ENCODE data around the gene PNMA8A.

The PNMA8A gene

DNA sequence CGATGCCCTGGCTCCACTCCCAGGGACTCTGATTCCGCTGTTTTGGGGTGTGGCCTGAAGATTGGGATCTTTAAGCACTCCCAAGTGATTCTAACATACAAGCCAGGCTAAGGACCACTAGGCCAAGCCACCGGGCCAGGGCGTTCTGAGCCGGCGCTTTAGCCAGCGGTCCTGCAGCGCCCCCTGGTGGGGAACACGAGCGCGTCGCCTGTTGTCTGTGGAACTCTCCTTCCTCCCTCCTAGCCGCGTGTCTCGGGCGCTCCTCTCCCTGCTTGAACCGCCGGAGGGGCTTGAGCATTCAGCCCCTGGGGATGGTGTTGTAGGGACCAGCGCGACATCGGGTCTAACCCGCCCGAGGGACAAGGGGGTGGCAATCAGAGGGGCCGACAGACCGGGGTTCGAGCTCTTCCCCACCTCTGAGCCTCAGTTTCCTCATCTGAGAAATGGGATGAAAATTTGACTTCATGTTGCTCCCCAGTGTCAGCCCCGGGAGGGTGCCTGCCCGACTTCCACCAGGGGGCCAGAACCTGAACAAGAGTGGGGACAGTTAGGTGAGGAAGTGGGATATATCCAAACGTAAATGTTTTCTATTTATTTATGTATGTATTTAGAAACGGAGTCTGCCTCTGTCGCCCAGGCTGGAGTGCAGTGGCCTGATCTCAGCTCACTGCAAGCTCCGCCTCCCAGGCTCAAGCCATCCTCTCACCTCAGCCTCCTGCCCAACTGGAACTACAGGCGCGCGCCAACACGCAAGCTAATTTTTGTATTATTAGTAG is 42.3 kb upstream of the PNMA8A start:
- POLR2A ChIA-PET, result no interaction called here
- DNase-seq (ENCODE audit: low read depth, low spot score), result no peak
- TF ChIP-seq, protein P1, sequence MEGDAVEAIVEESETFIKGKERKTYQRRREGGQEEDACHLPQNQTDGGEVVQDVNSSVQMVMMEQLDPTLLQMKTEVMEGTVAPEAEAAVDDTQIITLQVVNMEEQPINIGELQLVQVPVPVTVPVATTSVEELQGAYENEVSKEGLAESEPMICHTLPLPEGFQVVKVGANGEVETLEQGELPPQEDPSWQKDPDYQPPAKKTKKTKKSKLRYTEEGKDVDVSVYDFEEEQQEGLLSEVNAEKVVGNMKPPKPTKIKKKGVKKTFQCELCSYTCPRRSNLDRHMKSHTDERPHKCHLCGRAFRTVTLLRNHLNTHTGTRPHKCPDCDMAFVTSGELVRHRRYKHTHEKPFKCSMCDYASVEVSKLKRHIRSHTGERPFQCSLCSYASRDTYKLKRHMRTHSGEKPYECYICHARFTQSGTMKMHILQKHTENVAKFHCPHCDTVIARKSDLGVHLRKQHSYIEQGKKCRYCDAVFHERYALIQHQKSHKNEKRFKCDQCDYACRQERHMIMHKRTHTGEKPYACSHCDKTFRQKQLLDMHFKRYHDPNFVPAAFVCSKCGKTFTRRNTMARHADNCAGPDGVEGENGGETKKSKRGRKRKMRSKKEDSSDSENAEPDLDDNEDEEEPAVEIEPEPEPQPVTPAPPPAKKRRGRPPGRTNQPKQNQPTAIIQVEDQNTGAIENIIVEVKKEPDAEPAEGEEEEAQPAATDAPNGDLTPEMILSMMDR (IDR thresholded peaks at IDR 0.05; ENCODE audit: insufficient read depth, low read length, missing control alignments), result peak; percentile 76
- H3K4me3 ChIP-seq (ENCODE audit: low read depth, low read length), result no peak overlapping the region
- CTCF ChIA-PET, result interaction anchor here (1.0 to 11.6 kb wide), 15 partner anchors 9 to 233 kb away, joined by 3 to 126 read pairs (median 7); no protein-coding TSS in a partner anchor

DNA sequence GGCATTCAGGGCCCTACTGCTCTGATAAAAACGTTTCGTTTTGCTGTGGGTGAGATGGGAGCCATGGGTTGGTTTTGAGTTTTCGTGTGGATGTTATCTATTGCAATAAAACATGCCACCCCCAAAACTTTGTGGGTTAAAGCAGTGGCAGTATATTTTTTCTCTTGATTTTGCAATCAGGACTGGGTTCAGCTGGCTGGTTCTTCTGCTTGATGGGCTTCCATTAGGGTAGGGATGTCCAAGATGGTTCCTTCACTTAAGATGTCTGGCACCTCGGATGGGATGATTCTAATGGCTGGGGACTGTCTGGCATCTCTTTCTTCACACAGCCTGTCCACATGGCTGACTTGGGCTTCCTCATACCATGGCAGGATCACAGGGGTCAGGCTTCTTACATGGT is 39.9 kb upstream of the PNMA8A start:
- DNase-seq (ENCODE audit: low read depth, low spot score), result no peak
- TF ChIP-seq, protein P1 (IDR thresholded peaks at IDR 0.05; ENCODE audit: insufficient read depth, low read length, missing control alignments), result no peak
- ChIA-PET POLR2A (no interaction called here), CTCF (interaction anchor here (0.7 to 11.6 kb wide), 7 partner anchors 12 to 229 kb away, joined by 3 to 126 read pairs (median 32); no protein-coding TSS in a partner anchor)
- no peak overlapping the region for H3K4me3 ChIP-seq (ENCODE audit: low read depth, low read length)

DNA sequence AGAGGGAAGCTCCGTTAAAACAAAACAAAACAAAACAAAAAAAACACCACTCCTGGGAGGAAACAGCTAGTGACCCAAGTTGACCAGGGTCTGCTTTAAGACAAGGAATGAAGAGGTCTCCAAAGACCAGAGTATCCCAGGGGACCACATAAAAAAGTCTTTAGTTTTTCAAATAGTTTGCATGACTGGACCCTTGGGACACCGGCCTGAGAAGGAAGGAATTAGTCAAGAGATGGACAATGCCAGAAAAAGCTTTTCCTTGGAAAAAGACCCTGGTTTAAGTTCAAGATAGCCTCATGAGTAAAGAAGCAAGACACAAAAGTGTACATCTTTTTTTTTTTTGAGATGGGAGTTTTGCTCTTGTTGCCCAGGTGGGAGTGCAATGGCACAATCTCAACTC is 36.8 kb upstream of the PNMA8A start:
- H3K4me3 ChIP-seq (ENCODE audit: low read depth, low read length), result no peak overlapping the region
- TF ChIP-seq, protein P1 (IDR thresholded peaks at IDR 0.05; ENCODE audit: insufficient read depth, low read length, missing control alignments), result no peak
- DNase-seq (ENCODE audit: low read depth, low spot score), result no peak
- CTCF ChIA-PET, result interaction anchor here (0.9 to 2.7 kb wide), 8 partner anchors 8 to 228 kb away, joined by 3 to 11 read pairs (median 6); no protein-coding TSS in a partner anchor
- POLR2A ChIA-PET, result no interaction called here

DNA sequence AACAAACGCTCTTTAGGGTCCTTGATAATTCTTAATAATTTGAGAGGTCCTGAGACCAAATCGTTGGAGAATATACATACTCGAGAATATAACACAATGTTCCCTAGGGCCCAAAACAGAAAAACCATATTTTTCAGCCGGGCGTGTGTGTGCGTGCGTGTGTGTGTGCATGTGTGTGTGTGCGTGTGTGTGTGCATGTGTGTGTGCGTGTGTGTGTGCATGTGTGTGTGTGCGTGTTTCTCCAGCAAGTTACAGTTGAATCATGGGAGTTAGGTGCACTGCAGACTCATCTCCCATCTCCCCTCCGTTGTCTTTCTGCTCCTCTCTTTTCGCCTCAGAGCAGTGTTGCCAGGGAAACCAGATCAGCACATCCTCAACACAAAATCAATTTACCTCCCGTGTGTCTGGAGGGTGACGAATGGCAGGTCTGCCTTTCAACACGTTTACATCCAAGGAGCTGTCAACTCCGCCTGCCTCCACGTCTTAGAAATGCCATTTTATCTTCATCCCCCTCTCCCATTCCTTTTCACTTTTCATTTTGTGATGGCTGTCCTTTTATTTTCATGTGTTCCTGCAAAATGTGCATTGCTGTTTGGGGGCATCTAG is 32.6 kb upstream of the PNMA8A start:
- DNase-seq (ENCODE audit: low read depth, low spot score), result no peak
- ChIA-PET POLR2A (no interaction called here), CTCF (interaction anchor here (1.0 to 2.3 kb wide), 3 partner anchors 9 to 35 kb away, joined by 4 to 12 read pairs (median 7); no protein-coding TSS in a partner anchor)
- TF ChIP-seq, protein P1 (IDR thresholded peaks at IDR 0.05; ENCODE audit: insufficient read depth, low read length, missing control alignments), result no peak
- H3K4me3 ChIP-seq (ENCODE audit: low read depth, low read length), result no peak overlapping the region

DNA sequence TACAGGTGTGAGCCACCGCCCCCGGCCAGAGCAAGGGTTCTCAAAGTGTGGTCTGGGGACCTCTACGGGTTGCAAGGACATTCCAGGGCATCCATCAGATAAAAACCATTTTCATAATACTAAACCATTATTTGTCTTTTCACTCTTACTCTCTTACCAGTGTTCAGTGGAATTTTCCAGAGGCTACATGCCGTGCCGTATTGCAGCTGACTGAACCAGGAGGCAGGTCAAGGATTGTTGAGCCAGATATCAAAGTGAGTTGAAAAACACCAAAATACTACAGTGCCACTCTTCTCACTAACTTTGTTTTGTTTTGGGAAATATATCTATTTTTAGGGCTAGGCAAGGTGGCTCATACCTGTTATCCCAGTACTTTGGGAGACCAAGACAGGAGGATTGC is 31.5 kb upstream of the PNMA8A start:
- DNase-seq (ENCODE audit: low read depth, low spot score), result no peak
- H3K4me3 ChIP-seq (ENCODE audit: low read depth, low read length), result no peak overlapping the region
- CTCF ChIA-PET, result no interaction called here
- TF ChIP-seq, protein P1 (IDR thresholded peaks at IDR 0.05; ENCODE audit: insufficient read depth, low read length, missing control alignments), result no peak
- POLR2A ChIA-PET, result no interaction called here

DNA sequence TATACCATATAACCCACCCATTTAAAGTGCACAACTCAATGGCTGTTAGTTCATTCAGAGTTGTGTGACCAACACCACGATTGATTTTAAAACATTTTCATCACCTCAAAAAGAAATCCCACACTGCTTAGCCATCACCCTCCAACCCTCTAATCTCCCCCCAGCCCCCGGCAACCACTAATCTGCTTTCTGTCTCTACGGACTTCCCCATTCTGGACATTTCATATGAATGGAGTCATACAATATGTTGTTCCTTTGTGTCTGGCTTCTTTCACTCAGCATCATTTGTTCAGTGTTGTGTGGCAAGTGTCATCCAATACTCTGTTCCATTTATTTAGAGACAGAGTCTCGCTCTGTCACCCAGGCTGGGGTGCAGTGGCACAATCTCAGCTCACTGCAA is 28.3 kb upstream of the PNMA8A start:
- no peak for DNase-seq (ENCODE audit: low read depth, low spot score)
- ChIA-PET CTCF (interaction anchor here (0.8 to 2.3 kb wide), 8 partner anchors 11 to 219 kb away, joined by 3 to 12 read pairs (median 6); no protein-coding TSS in a partner anchor), POLR2A (no interaction called here)
- no peak overlapping the region for H3K4me3 ChIP-seq (ENCODE audit: low read depth, low read length)
- TF ChIP-seq, protein P1 (IDR thresholded peaks at IDR 0.05; ENCODE audit: insufficient read depth, low read length, missing control alignments), result no peak

Data from AG04449 (cell line).